PC-3 (cell line): Measurements from ENCODE around the gene PTRHD1. TPM values are rescaled to one million over a fixed set of nuclear protein-coding genes. Genes with fewer than 3 reads are reported as not detected.

Experiments
- ATAC-seq: fragments of 200-7000 bp; cut with Tn5 transposase; 2 replicates; pipeline ENCODE4 v1.9.1; 2020; ENCODE audit warnings: mild to moderate bottlenecking, moderate library complexity
- BruUV-seq: library from RNA; stranded (reverse); fragments of 400-500 nt; replicated peaks from 2 replicates; lab custom pipeline; 2021; lab: Mats Ljungman, UMichigan
- CTCF ChIA-PET: fragments of 300-600 bp; sonication (Branson Sonifier 250); formaldehyde crosslinking; loops from one replicate; lab custom pipeline; 2022; ENCODE audit warnings: antibody characterized with exemption; lab: Charles Lee
- POLR2A ChIA-PET: fragments of 300-600 bp; sonication (Branson Sonifier 250); formaldehyde crosslinking; loops from one replicate; lab custom pipeline; 2022; ENCODE audit warnings: antibody characterized with exemption; ENCODE audit not compliant: unreplicated experiment; lab: Charles Lee
- DNase-seq: peaks from one replicate; pipeline ENCODE4 v3.0.0-alpha.2; 2015
- H2AFZ ChIP-seq: fragments of 300-600 bp; sonication (generic); 2 replicates; pipeline ENCODE4 v1.6.0; 2016; ENCODE audit warnings: antibody characterized with exemption, low read length
- H3F3A ChIP-seq: fragments of 300-600 bp; sonication (generic); one replicate; pipeline ENCODE4 v1.6.0; 2017; ENCODE audit warnings: antibody characterized with exemption, low read length, control low read depth, mild to moderate bottlenecking; ENCODE audit not compliant: unreplicated experiment
- H3K27ac ChIP-seq: fragments of 300-600 bp; sonication (generic); 2 replicates; pipeline ENCODE4 v1.5.1; 2016; ENCODE audit warnings: mild to moderate bottlenecking, low read length
- H3K27me3 ChIP-seq: fragments of 300-600 bp; sonication (generic); 2 replicates; pipeline ENCODE4 v1.6.1; 2016; ENCODE audit warnings: low read length, mixed read lengths
- H3K36me3 ChIP-seq: fragments of 300-600 bp; sonication (generic); 2 replicates; pipeline ENCODE4 v1.6.1; 2016; ENCODE audit warnings: low read depth, mixed run types, low read length, mixed read lengths
- H3K4me1 ChIP-seq: fragments of 300-600 bp; sonication (generic); 2 replicates; pipeline ENCODE4 v1.5.1; 2016; ENCODE audit warnings: low read length; ENCODE audit not compliant: insufficient read depth
- H3K4me2 ChIP-seq: fragments of 300-600 bp; sonication (generic); 2 replicates; pipeline ENCODE4 v1.6.0; 2016; ENCODE audit warnings: low read length
- H3K4me3 ChIP-seq: fragments of 300-600 bp; sonication (generic); 2 replicates; pipeline ENCODE4 v1.5.1; 2016; ENCODE audit warnings: mild to moderate bottlenecking, low read length, mixed read lengths
- H3K79me2 ChIP-seq: fragments of 300-600 bp; sonication (generic); 2 replicates; pipeline ENCODE4 v1.6.1; 2017; ENCODE audit warnings: low read length, mixed read lengths
- H3K9ac ChIP-seq: fragments of 300-600 bp; sonication (generic); 2 replicates; pipeline ENCODE4 v1.6.0; 2016; ENCODE audit warnings: mild to moderate bottlenecking, low read length
- H3K9me2 ChIP-seq: fragments of 300-600 bp; sonication (generic); replicated peaks from 2 replicates; pipeline ENCODE4 v1.6.1; 2016; ENCODE audit warnings: mixed run types, low read length, mixed read lengths
- H3K9me3 ChIP-seq: fragments of 300-600 bp; sonication (generic); 2 replicates; pipeline ENCODE4 v1.6.1; 2016; ENCODE audit warnings: low read length, mixed read lengths
- H4K20me1 ChIP-seq: fragments of 300-600 bp; sonication (generic); 2 replicates; pipeline ENCODE4 v1.6.1; 2016; ENCODE audit warnings: low read length, mixed read lengths
- CTCF ChIP-seq: fragments of 300-600 bp; sonication (generic); conservative IDR thresholded peaks from 2 replicates; pipeline ENCODE4 v1.5.1; 2017; ENCODE audit warnings: antibody characterized with exemption, low read depth, mild to moderate bottlenecking, low read length
- EZH2 ChIP-seq: fragments of 300-600 bp; sonication (generic); IDR thresholded peaks from one replicate; pipeline ENCODE4 v1.6.1; 2017; ENCODE audit warnings: antibody characterized with exemption, mild to moderate bottlenecking, low read length; ENCODE audit not compliant: unreplicated experiment
- EZH2phosphoT487 ChIP-seq: fragments of 300-600 bp; sonication (generic); IDR thresholded peaks from 2 replicates; pipeline ENCODE4 v1.6.1; 2018; ENCODE audit warnings: mild to moderate bottlenecking, antibody characterized with exemption, low read length, borderline replicate concordance
- intact Hi-C: fragments of 100-400 bp; cut with micrococcal nuclease; formaldehyde crosslinking; loops from 2 replicates; pipeline ENCODE4 v1.9.0; 2023
- total RNA-seq: library from RNA; depleted of rRNA; stranded (reverse); fragments of >200 nt; gene quantifications from 2 replicates; pipeline ENCODE4 v1.2.3, GENCODE V29; 2014

The PTRHD1 gene
- total RNA-seq, 1 experiment from 2014 or later = 68.6 TPM

- CTCF ChIA-PET = no interaction called here
- intact Hi-C loops = no loop called here
- H3K36me3 ChIP-seq = peaks cover 27% of the 10 kb centered on the region
- no peak overlapping the region for H2AFZ ChIP-seq
- H3K27me3 ChIP-seq = no peaks in the 10 kb centered on the region
- H3K9me3 ChIP-seq = no peaks in the 10 kb centered on the region
- no peak overlapping the region for H3K27ac ChIP-seq
- DNase-seq = no peak
- H3K9ac ChIP-seq = no peak overlapping the region
- H3K9me2 ChIP-seq = no peaks in the 10 kb centered on the region
- POLR2A ChIA-PET = no interaction called here
- no peak overlapping the region for H3K4me2 ChIP-seq
- no peak for ATAC-seq
- no peak overlapping the region for H3K4me3 ChIP-seq
- TF ChIP-seq EZH2 (no peak), EZH2phosphoT487 (no peak), CTCF (no peak)
- H4K20me1 ChIP-seq = no peaks in the 10 kb centered on the region
- H3K4me1 ChIP-seq = peaks cover 22% of the 10 kb centered on the region
- H3K79me2 ChIP-seq = no peaks in the 10 kb centered on the region
- BruUV-seq = no TSS peak
- no peaks in the 10 kb centered on the region for H3F3A ChIP-seq
Observed at GRCh38 chr2:24824071-24824588, 30.9 kb upstream of the PTRHD1 start.

- Histone ChIP-seq H3F3A (no peaks in the 10 kb centered on the region), H3K79me2 (no peaks in the 10 kb centered on the region), H3K36me3 (peaks cover 42% of the 10 kb centered on the region), H3K9ac (no peak overlapping the region), H2AFZ (no peak overlapping the region), H3K4me1 (peaks cover 18% of the 10 kb centered on the region), H3K9me2 (no peaks in the 10 kb centered on the region), H3K9me3 (no peaks in the 10 kb centered on the region), H3K27me3 (no peaks in the 10 kb centered on the region), H4K20me1 (no peaks in the 10 kb centered on the region), H3K4me2 (no peak overlapping the region), H3K4me3 (no peak overlapping the region), H3K27ac (no peak overlapping the region)
- CTCF ChIA-PET = no interaction called here
- no TSS peak for BruUV-seq
- ATAC-seq (no peak), DNase-seq (no peak)
- intact Hi-C loops = no loop called here
- TF ChIP-seq CTCF (no peak), EZH2 (no peak), EZH2phosphoT487 (no peak)
- POLR2A ChIA-PET = no interaction called here
Observed at GRCh38 chr2:24822049-24822706, 29.0 kb upstream of the PTRHD1 start.

- no peaks in the 10 kb centered on the region for H4K20me1 ChIP-seq
- no peaks in the 10 kb centered on the region for H3K9me2 ChIP-seq
- no peak overlapping the region for H3K9ac ChIP-seq
- H3K4me2 ChIP-seq = no peak overlapping the region
- H2AFZ ChIP-seq = no peak overlapping the region
- H3K9me3 ChIP-seq = no peaks in the 10 kb centered on the region
- H3K36me3 ChIP-seq = peaks cover 44% of the 10 kb centered on the region
- H3K27ac ChIP-seq = no peak overlapping the region
- BruUV-seq = no TSS peak
- peaks cover 11% of the 10 kb centered on the region for H3K4me1 ChIP-seq
- H3K79me2 ChIP-seq = no peaks in the 10 kb centered on the region
- no peak overlapping the region for H3K4me3 ChIP-seq
- no peak for TF ChIP-seq EZH2phosphoT487
- H3F3A ChIP-seq = no peaks in the 10 kb centered on the region
- DNase-seq = no peak
- no peaks in the 10 kb centered on the region for H3K27me3 ChIP-seq
- intact Hi-C loops = no loop called here
- ChIA-PET CTCF (no interaction called here), POLR2A (no interaction called here)
- ATAC-seq = no peak
Observed at GRCh38 chr2:24821433-24821891, 28.3 kb upstream of the PTRHD1 start.
